Skin of body (tissue), 3 donors: Measurements from ENCODE around the gene FAAP100. TPM values are rescaled to one million over a fixed set of nuclear protein-coding genes. Genes with fewer than 3 reads are reported as not detected.

Experiments
- DNase-seq: peaks from one replicate; lab custom pipeline; 2025; lab: John Stamatoyannopoulos, UW
- small RNA-seq: library from RNA; depleted of rRNA; stranded (forward); fragments of <200 nt; gene quantifications from one replicate; pipeline ENCODE3, GENCODE V24; 2014; ENCODE audit warnings: low replicate concordance
- total RNA-seq: library from RNA; depleted of rRNA; stranded (reverse); fragments of >200 nt; gene quantifications from one replicate; pipeline ENCODE4 v1.2.3, GENCODE V29; 2014

FAAP100 gene
- total RNA-seq, 1 donor from 2014 or later, result 12.4 TPM

- DNase-seq, result no peak
Measured at GRCh38 chr17:81489998-81490992, 61.9 kb downstream of the FAAP100 start.

Small RNA genes within 50 kb of the gene (small RNA-seq; reads per million reads assigned to genes)
- gene RF00019, result not detected

Other genes starting within 250 kb of the FAAP100 start
- gene BAHCC1, start 156.9 kb downstream of the FAAP100 start, total RNA-seq, result 9.5 TPM
- 2,123 TPM for gene ACTG1, start 39.6 kb downstream of the FAAP100 start, total RNA-seq
- 0.99 TPM for gene FSCN2, start 24.0 kb downstream of the FAAP100 start, total RNA-seq
- gene NPLOC4, start 84.8 kb upstream of the FAAP100 start, total RNA-seq, result 35.4 TPM
- gene TSPAN10, start 84.8 kb upstream of the FAAP100 start, total RNA-seq, result 1.2 TPM
- gene PDE6G, start 104.2 kb upstream of the FAAP100 start, total RNA-seq, result 0.49 TPM
- gene OXLD1, start 114.3 kb upstream of the FAAP100 start, total RNA-seq, result 8.5 TPM
- 5.9 TPM for gene CCDC137, start 114.4 kb upstream of the FAAP100 start, total RNA-seq
- gene ARL16, start 131.4 kb upstream of the FAAP100 start, total RNA-seq, result 32.1 TPM
- gene HGS, start 131.7 kb upstream of the FAAP100 start, total RNA-seq, result 36.6 TPM
- 9.2 TPM for gene MRPL12, start 151.0 kb upstream of the FAAP100 start, total RNA-seq
- 7.1 TPM for gene SLC25A10, start 159.9 kb upstream of the FAAP100 start, total RNA-seq